K562 (cell line): ENCODE results near the gene RBBP8. TPM values are rescaled to one million over a fixed set of nuclear protein-coding genes. Genes with fewer than 3 reads are reported as not detected.
A peak's percentile ranks its signal among the peaks of the same experiment; 100 is the strongest.

Experiments used
- ARHGAP35 ChIP-seq: fragments of 450-650 bp; IDR thresholded peaks from 2 replicates; pipeline ENCODE4 v1.6.1; 2018; ENCODE audit not compliant: partially characterized antibody
- DPF2 ChIP-seq: fragments of 450-650 bp; IDR thresholded peaks from 2 replicates; pipeline ENCODE4 v1.6.1; 2016
- FOXO4 ChIP-seq: fragments of 450-650 bp; formaldehyde crosslinking; IDR thresholded peaks from 2 replicates; pipeline ENCODE4 v1.4.0; 2020; ENCODE audit warnings: mild to moderate bottlenecking, moderate library complexity
- HDAC6 ChIP-seq: IDR thresholded peaks from 2 replicates; pipeline ENCODE4 v1.6.1; 2012; ENCODE audit warnings: low read depth, mild to moderate bottlenecking, control low read depth, inconsistent platforms, low read length, moderate library complexity
- HMBOX1 ChIP-seq: sonication (generic); IDR thresholded peaks from 2 replicates; pipeline ENCODE4 v1.6.1; 2016
- JUND ChIP-seq, 2 experiments: IDR thresholded peaks; 2 replicates in 1 of 2; 3 replicates in 1 of 2; pipeline ENCODE4 v1.6.1; 2011; ENCODE audit warnings: borderline replicate concordance in 2 of 2, low read depth in 2 of 2, low read length in 2 of 2, improper control_type of control experiment in 1 of 2, missing biosample characterization in 1 of 2, missing genetic modification characterization in 1 of 2, missing genetic modification reagents in 1 of 2
- L3MBTL2 ChIP-seq: fragments of 450-650 bp; IDR thresholded peaks from 2 replicates; pipeline ENCODE4 v1.6.1; 2016; ENCODE audit warnings: mild to moderate bottlenecking, moderate library complexity
- PBX2 ChIP-seq, 2 experiments: IDR thresholded peaks in 1 of 2; conservative IDR thresholded peaks in 1 of 2; 2 replicates each; pipeline ENCODE4 v1.6.1; 2016; ENCODE audit warnings: low read depth in 2 of 2, mild to moderate bottlenecking in 1 of 2, missing compliant biosample characterization in 1 of 2, missing genetic modification characterization in 1 of 2, moderate library complexity in 1 of 2
- PHF8 ChIP-seq: fragments of 200-600 bp; sonication (generic); IDR thresholded peaks from 2 replicates; pipeline ENCODE4 v1.6.1; 2012; ENCODE audit warnings: mixed run types, mild to moderate bottlenecking, inconsistent platforms, low read length, moderate library complexity, borderline replicate concordance
- RAD21 ChIP-seq, 2 experiments: fragments of 250-450 bp in 1 of 2; fragments of 450-650 bp in 1 of 2; sonication (Bioruptor Pico) in 1 of 2; formaldehyde crosslinking in 1 of 2; IDR thresholded peaks in 1 of 2; conservative IDR thresholded peaks in 1 of 2; 2 replicates each; pipeline versions ENCODE4 v1.4.0 to v1.8.0; 2020 to 2022; ENCODE audit warnings: mild to moderate bottlenecking in 2 of 2, moderate library complexity in 1 of 2
- RCOR1 ChIP-seq, 2 experiments: IDR thresholded peaks; 2 replicates each; pipeline ENCODE4 v1.6.1; 2012; ENCODE audit warnings: low read depth in 2 of 2, low read length in 2 of 2, borderline replicate concordance in 1 of 2, improper control_type of control experiment in 1 of 2
- RNF2 ChIP-seq: sonication (generic); IDR thresholded peaks from 2 replicates; pipeline ENCODE4 v1.6.1; 2016
- TAF9B ChIP-seq: fragments of 450-650 bp; IDR thresholded peaks from 2 replicates; pipeline ENCODE4 v1.6.1; 2018; ENCODE audit warnings: mild to moderate bottlenecking; ENCODE audit not compliant: partially characterized antibody
- ZNF316 ChIP-seq: fragments of 450-650 bp; IDR thresholded peaks from 2 replicates; pipeline ENCODE4 v1.6.1; 2016
- ZNF384 ChIP-seq: IDR thresholded peaks from 2 replicates; pipeline ENCODE4 v1.6.1; 2012; ENCODE audit warnings: low read depth, low read length, improper control_type of control experiment
- ZNF445 ChIP-seq: fragments of 250-450 bp; sonication (Bioruptor Pico); IDR thresholded peaks from 2 replicates; pipeline ENCODE4 v1.4.0; 2020; ENCODE audit warnings: low read depth, mild to moderate bottlenecking, moderate library complexity
- polyA plus RNA-seq, 8 experiments: library from polyadenylated mRNA; depleted of rRNA in 4 of 8; stranded (reverse) in 5 of 8; unstranded in 3 of 8; fragments of >200 nt; fragmentation: Nextera tagmentation in 2 of 8; fragmentation: Illumina TruSeq in 1 of 8; extraction: Ambion mirVana in 2 of 8; extraction: Trizol in 1 of 8; gene quantifications; 2 replicates each; pipeline versions ENCODE4 v1.2.1 to v1.2.3, GENCODE V29; 2011 to 2014; ENCODE audit warnings: inconsistent platforms in 1 of 8, missing spikeins in 1 of 8
- total RNA-seq, 7 experiments: library from RNA; depleted of rRNA in 6 of 7; stranded (reverse); fragments of >200 nt in 6 of 7; fragmentation: Illumina TruSeq in 2 of 7; extraction: Trizol in 2 of 7; gene quantifications; 2 replicates each; pipeline versions ENCODE4 v1.2.1 to v1.2.3, GENCODE V29; 2011 to 2021; ENCODE audit warnings: low replicate concordance in 1 of 7
- TF ChIP-seq, protein P1 (sequence below): IDR thresholded peaks from 2 replicates; pipeline ENCODE4 v1.6.1; 2012; ENCODE audit warnings: low read depth, low read length, improper control_type of control experiment, borderline replicate concordance
- TF ChIP-seq, protein P2 (sequence below), 3 experiments: IDR thresholded peaks in 2 of 3; conservative IDR thresholded peaks in 1 of 3; 2 replicates each; pipeline ENCODE4 v1.5.1; 2011 to 2012; ENCODE audit warnings: low read length in 3 of 3, mild to moderate bottlenecking in 3 of 3, control low read depth in 2 of 3, improper control_type of control experiment in 1 of 3, inconsistent platforms in 1 of 3, low read depth in 1 of 3, mixed read lengths in 1 of 3, moderate library complexity in 1 of 3; ENCODE audit not compliant: insufficient read depth in 2 of 3

RBBP8 gene
- total and polyA plus RNA-seq, 9 of the 15 experiments (the other 6 are each of a cell fraction or from before 2014, with no cell fraction given) = 28.4 to 63.1 (median 48.9) TPM

GRCh38 chr18:22930089-22930713 lies 2.9 kb upstream of the RBBP8 start (continued):
- TF ChIP-seq, protein P1, sequence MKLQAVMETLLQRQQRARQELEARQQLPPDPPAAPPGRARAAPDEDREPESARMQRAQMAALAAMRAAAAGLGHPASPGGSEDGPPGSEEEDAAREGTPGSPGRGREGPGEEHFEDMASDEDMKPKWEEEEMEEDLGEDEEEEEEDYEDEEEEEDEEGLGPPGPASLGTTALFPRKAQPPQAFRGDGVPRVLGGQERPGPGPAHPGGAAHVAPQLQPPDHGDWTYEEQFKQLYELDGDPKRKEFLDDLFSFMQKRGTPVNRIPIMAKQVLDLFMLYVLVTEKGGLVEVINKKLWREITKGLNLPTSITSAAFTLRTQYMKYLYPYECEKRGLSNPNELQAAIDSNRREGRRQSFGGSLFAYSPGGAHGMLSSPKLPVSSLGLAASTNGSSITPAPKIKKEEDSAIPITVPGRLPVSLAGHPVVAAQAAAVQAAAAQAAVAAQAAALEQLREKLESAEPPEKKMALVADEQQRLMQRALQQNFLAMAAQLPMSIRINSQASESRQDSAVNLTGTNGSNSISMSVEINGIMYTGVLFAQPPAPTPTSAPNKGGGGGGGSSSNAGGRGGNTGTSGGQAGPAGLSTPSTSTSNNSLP = peak; percentile 52; the same call in 1 of the 2 replicates
- TF ChIP-seq FOXO4 (CRISPR knock-in tag) (no peak), ARHGAP35 (no peak), RCOR1 (IDR thresholded peaks at IDR 0.05; ENCODE audit: borderline replicate concordance in 1 of 2, low read depth in 2 of 2, low read length in 2 of 2) (0 out of 4 replicates have a peak, but pooled peaks of 1 of the 2 experiments have one; percentile 46), TAF9B (no peak), RAD21 (CRISPR knock-in tag; conservative IDR thresholded peaks at IDR 0.05 in 1 of 2, IDR thresholded peaks at IDR 0.05 in 1 of 2) (peak; percentile 46 to 67; a peak in 3 of 4 replicates), DPF2 (no peak), ZNF445 (CRISPR knock-in tag) (no peak), HMBOX1 (peak; percentile 91), PHF8 (no peak), RNF2 (no peak), JUND (IDR thresholded peaks at IDR 0.05; ENCODE audit: borderline replicate concordance, low read depth, low read length) (peak; percentile 44; the same call in 1 of the 2 replicates), JUND (tag; IDR thresholded peaks at IDR 0.05; ENCODE audit: borderline replicate concordance, low read depth, low read length) (no peak), PBX2 (CRISPR knock-in tag; IDR thresholded peaks at IDR 0.05; ENCODE audit: low read depth) (no peak), PBX2 (tag; conservative IDR thresholded peaks at IDR 0.05; ENCODE audit: low read depth) (no peak), L3MBTL2 (0 out of 2 replicates have a peak, but pooled peaks have one; percentile 19), HDAC6 (no peak), ZNF316 (no peak), ZNF384 (no peak)
- TF ChIP-seq, protein P2, sequence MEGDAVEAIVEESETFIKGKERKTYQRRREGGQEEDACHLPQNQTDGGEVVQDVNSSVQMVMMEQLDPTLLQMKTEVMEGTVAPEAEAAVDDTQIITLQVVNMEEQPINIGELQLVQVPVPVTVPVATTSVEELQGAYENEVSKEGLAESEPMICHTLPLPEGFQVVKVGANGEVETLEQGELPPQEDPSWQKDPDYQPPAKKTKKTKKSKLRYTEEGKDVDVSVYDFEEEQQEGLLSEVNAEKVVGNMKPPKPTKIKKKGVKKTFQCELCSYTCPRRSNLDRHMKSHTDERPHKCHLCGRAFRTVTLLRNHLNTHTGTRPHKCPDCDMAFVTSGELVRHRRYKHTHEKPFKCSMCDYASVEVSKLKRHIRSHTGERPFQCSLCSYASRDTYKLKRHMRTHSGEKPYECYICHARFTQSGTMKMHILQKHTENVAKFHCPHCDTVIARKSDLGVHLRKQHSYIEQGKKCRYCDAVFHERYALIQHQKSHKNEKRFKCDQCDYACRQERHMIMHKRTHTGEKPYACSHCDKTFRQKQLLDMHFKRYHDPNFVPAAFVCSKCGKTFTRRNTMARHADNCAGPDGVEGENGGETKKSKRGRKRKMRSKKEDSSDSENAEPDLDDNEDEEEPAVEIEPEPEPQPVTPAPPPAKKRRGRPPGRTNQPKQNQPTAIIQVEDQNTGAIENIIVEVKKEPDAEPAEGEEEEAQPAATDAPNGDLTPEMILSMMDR (IDR thresholded peaks at IDR 0.05 in 2 of 3, conservative IDR thresholded peaks at IDR 0.05 in 1 of 3; ENCODE audit: insufficient read depth in 2 of 3, low read depth in 1 of 3, low read length in 3 of 3) = peak; percentile 84 to 93 (median 89)
